Mammary epithelial cell (primary cell): ENCODE data around the gene HERC5.

Source experiments
- CTCF ChIP-seq, 2 donors: IDR thresholded peaks in 1 of 2; conservative IDR thresholded peaks in 1 of 2; 2 replicates each; pipeline ENCODE4 v1.5.1; 2011 to 2012; ENCODE audit warnings: inconsistent platforms in 2 of 2, low read length in 2 of 2, mild to moderate bottlenecking in 2 of 2, control low read depth in 1 of 2, low read depth in 1 of 2; ENCODE audit not compliant: insufficient read depth in 1 of 2; ENCODE audit errors: extremely low read depth in 1 of 2
- EZH2 ChIP-seq: IDR thresholded peaks from 2 replicates; pipeline ENCODE4 v1.6.1; 2012; ENCODE audit warnings: low read length, inconsistent platforms, borderline replicate concordance

DNA sequence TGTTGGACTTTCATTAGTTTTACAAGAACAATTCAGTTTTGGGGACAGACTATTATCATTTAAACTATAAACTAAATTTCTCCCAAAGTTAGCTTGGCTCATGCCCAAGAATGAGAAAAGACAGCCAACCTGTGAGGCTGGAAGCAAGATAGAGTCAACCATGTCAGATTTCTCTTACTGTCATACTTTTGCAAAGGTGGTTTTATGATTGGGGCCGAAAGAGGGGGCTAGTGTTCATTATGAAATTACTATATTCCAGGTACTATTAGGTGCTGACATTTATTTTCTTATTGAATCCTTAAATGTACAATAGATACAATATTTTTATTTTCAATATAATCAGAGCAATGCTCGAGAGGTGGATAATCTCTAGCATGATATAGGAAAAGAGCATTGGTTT lies 47.7 kb upstream of the HERC5 start:
- TF ChIP-seq CTCF (conservative IDR thresholded peaks at IDR 0.05 in 1 of 2, IDR thresholded peaks at IDR 0.05 in 1 of 2; ENCODE audit: extremely low read depth in 1 of 2, insufficient read depth in 1 of 2, low read depth in 1 of 2, low read length in 2 of 2): no peak
- no peak for TF ChIP-seq EZH2
